Panc1 (cell line): ENCODE results near the gene ATP11A. TPM values are rescaled to one million over a fixed set of nuclear protein-coding genes. Genes with fewer than 3 reads are reported as not detected.

ENCODE experiments used
- ATAC-seq: fragments of 200-7000 bp; cut with Tn5 transposase; 2 replicates; pipeline ENCODE4 v1.9.1; 2020; ENCODE audit warnings: mild to moderate bottlenecking, moderate library complexity
- BruUV-seq: library from RNA; stranded (reverse); fragments of 400-500 nt; replicated peaks from 2 replicates; lab custom pipeline; 2021; lab: Mats Ljungman, UMichigan
- CTCF ChIA-PET: fragments of 300-600 bp; sonication (Branson Sonifier 250); formaldehyde crosslinking; loops from one replicate; lab custom pipeline; 2022; ENCODE audit warnings: antibody characterized with exemption; lab: Charles Lee
- POLR2A ChIA-PET: fragments of 300-600 bp; sonication (Branson Sonifier 250); formaldehyde crosslinking; loops from one replicate; lab custom pipeline; 2022; ENCODE audit warnings: antibody characterized with exemption; lab: Charles Lee
- DNase-seq: peaks from one replicate; pipeline ENCODE4 v3.0.0-alpha.2; 2010; ENCODE audit warnings: low read depth, low spot score
- H3K27ac ChIP-seq: 2 replicates; pipeline ENCODE4 v1.5.1; 2011; ENCODE audit warnings: mild to moderate bottlenecking, low read length, inconsistent platforms
- H3K27me3 ChIP-seq: fragments of 200-500 bp; sonication (Bioruptor generic); 2 replicates; pipeline ENCODE4 v1.6.0; 2014; ENCODE audit warnings: low read length, inconsistent platforms; ENCODE audit not compliant: control insufficient read depth, insufficient read depth
- H3K36me3 ChIP-seq: fragments of 200-500 bp; sonication (Bioruptor generic); 2 replicates; pipeline ENCODE4 v1.5.1; 2014; ENCODE audit warnings: inconsistent platforms, mild to moderate bottlenecking, low read length, moderate library complexity; ENCODE audit not compliant: control insufficient read depth, insufficient read depth
- H3K4me1 ChIP-seq: 2 replicates; pipeline ENCODE4 v1.5.1; 2011; ENCODE audit warnings: inconsistent platforms, mild to moderate bottlenecking, low read length, moderate library complexity; ENCODE audit not compliant: control insufficient read depth, insufficient read depth
- H3K4me3 ChIP-seq, 2 experiments: 2 replicates each; pipeline ENCODE4 v1.5.1; 2011 to 2012; ENCODE audit warnings: low read depth in 2 of 2, low read length in 2 of 2, mild to moderate bottlenecking in 2 of 2, inconsistent platforms in 1 of 2, moderate library complexity in 1 of 2
- H3K9me3 ChIP-seq: fragments of 200-500 bp; sonication (Bioruptor generic); 2 replicates; pipeline ENCODE4 v1.5.1; 2014; ENCODE audit warnings: low read depth, mild to moderate bottlenecking, inconsistent platforms, low read length, moderate library complexity; ENCODE audit not compliant: control insufficient read depth, insufficient read depth
- POLR2AphosphoS5 ChIP-seq: IDR thresholded peaks from 2 replicates; pipeline ENCODE4 v1.6.1; 2012; ENCODE audit warnings: mild to moderate bottlenecking, low read depth, low read length, moderate library complexity
- REST ChIP-seq, 2 experiments: IDR thresholded peaks; 2 replicates each; pipeline ENCODE4 v1.6.1; 2011 to 2012; ENCODE audit warnings: low read depth in 2 of 2, control low read depth in 1 of 2, low read length in 1 of 2, mild to moderate bottlenecking in 1 of 2, moderate library complexity in 1 of 2; ENCODE audit not compliant: insufficient read depth in 1 of 2
- SIN3A ChIP-seq: IDR thresholded peaks from 2 replicates; pipeline ENCODE4 v1.6.1; 2012; ENCODE audit warnings: low read depth, mild to moderate bottlenecking, low read length, moderate library complexity, borderline replicate concordance; ENCODE audit not compliant: insufficient read depth
- TCF7L2 ChIP-seq: IDR thresholded peaks from 2 replicates; pipeline ENCODE4 v1.6.1; 2011; ENCODE audit warnings: mild to moderate bottlenecking, low read depth, low read length, inconsistent platforms
- in situ Hi-C: cut with HindIII; loops from 2 replicates; pipeline ENCODE4 v1.10.0; 2016; ENCODE audit warnings: low sequenced_read_pairs, low pct_unique_long_range_greater_than_20kb
- intact Hi-C: fragments of 100-400 bp; cut with micrococcal nuclease; formaldehyde crosslinking; loops from one replicate; pipeline ENCODE4 v1.10.0; 2022; ENCODE audit not compliant: unreplicated experiment
- total RNA-seq: library from RNA; stranded (reverse); gene quantifications from one replicate; pipeline ENCODE4 v1.2.1, GENCODE V29; 2021; ENCODE audit not compliant: unreplicated experiment
- TF ChIP-seq, protein P1 (sequence below): fragments of 450-650 bp; IDR thresholded peaks from 2 replicates; pipeline ENCODE4 v1.5.1; 2017; ENCODE audit warnings: mild to moderate bottlenecking

The ATP11A gene
- total RNA-seq, 1 experiment from 2014 or later, result 85.8 TPM

- H3K4me1 ChIP-seq, result peaks cover 16% of the 10 kb centered on the region; the same call in 1 of the 2 replicates
- POLR2A ChIA-PET, result no interaction called here
- no TSS peak for BruUV-seq
- DNase-seq (no peak), ATAC-seq (no peak)
- no peaks in the 10 kb centered on the region for H3K27me3 ChIP-seq
- no peaks in the 10 kb centered on the region for H3K9me3 ChIP-seq
- no peak for TF ChIP-seq REST (IDR thresholded peaks at IDR 0.05; ENCODE audit: insufficient read depth in 1 of 2, low read depth in 2 of 2, low read length in 1 of 2)
- no peak for TF ChIP-seq SIN3A
- no peak for TF ChIP-seq POLR2AphosphoS5
- TF ChIP-seq, protein P1, sequence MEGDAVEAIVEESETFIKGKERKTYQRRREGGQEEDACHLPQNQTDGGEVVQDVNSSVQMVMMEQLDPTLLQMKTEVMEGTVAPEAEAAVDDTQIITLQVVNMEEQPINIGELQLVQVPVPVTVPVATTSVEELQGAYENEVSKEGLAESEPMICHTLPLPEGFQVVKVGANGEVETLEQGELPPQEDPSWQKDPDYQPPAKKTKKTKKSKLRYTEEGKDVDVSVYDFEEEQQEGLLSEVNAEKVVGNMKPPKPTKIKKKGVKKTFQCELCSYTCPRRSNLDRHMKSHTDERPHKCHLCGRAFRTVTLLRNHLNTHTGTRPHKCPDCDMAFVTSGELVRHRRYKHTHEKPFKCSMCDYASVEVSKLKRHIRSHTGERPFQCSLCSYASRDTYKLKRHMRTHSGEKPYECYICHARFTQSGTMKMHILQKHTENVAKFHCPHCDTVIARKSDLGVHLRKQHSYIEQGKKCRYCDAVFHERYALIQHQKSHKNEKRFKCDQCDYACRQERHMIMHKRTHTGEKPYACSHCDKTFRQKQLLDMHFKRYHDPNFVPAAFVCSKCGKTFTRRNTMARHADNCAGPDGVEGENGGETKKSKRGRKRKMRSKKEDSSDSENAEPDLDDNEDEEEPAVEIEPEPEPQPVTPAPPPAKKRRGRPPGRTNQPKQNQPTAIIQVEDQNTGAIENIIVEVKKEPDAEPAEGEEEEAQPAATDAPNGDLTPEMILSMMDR, result no peak
- no peak for TF ChIP-seq TCF7L2
- intact Hi-C loops, result no loop called here
- H3K36me3 ChIP-seq, result no peaks in the 10 kb centered on the region
- CTCF ChIA-PET, result no interaction called here
- in situ Hi-C loops, result no loop called here
- no peak overlapping the region for H3K4me3 ChIP-seq
- no peak overlapping the region for H3K27ac ChIP-seq
These were observed 57.4 kb downstream of the ATP11A start for GRCh38 chr13:112747256-112747655.

GRCh38 chr13:112748947-112749735 lies 59.3 kb downstream of the ATP11A start:
- no peaks in the 10 kb centered on the region for H3K9me3 ChIP-seq
- DNase-seq (no peak), ATAC-seq (no peak)
- in situ Hi-C loops (no loop called here), intact Hi-C loops (no loop called here)
- H3K4me3 ChIP-seq, result no peak overlapping the region
- no peaks in the 10 kb centered on the region for H3K27me3 ChIP-seq
- no peak for TF ChIP-seq SIN3A
- no peak for TF ChIP-seq POLR2AphosphoS5
- TF ChIP-seq, protein P1, result no peak
- TF ChIP-seq REST (IDR thresholded peaks at IDR 0.05; ENCODE audit: insufficient read depth in 1 of 2, low read depth in 2 of 2, low read length in 1 of 2), result no peak
- no peak for TF ChIP-seq TCF7L2
- no peak overlapping the region for H3K27ac ChIP-seq
- POLR2A ChIA-PET, result no interaction called here
- no peaks in the 10 kb centered on the region for H3K36me3 ChIP-seq
- CTCF ChIA-PET, result no interaction called here
- H3K4me1 ChIP-seq, result peaks cover 16% of the 10 kb centered on the region; the same call in 1 of the 2 replicates
- no TSS peak for BruUV-seq
